Transverse colon (tissue), 4 donors: ENCODE results near the gene LHFPL6.

Experiments
- CTCF ChIP-seq, 5 experiments: fragments of 200-600 bp in 3 of 5; fragments of 450-650 bp in 2 of 5; sonication (generic) in 3 of 5; IDR thresholded peaks; 1 replicate in 2 of 5; 2 replicates in 3 of 5; pipeline ENCODE4 v1.5.1; 2016 to 2017; ENCODE audit warnings: antibody characterized with exemption in 5 of 5, inconsistent platforms in 3 of 5, mild to moderate bottlenecking in 2 of 5, moderate library complexity in 1 of 5
- POLR2AphosphoS5 ChIP-seq, 3 donors: sonication (generic); formaldehyde crosslinking; IDR thresholded peaks; one replicate each; pipeline ENCODE4 v1.6.1; 2016; ENCODE audit warnings: antibody characterized with exemption in 3 of 3

- no peak for TF ChIP-seq POLR2AphosphoS5 (IDR thresholded peaks at IDR 0.05)
- TF ChIP-seq CTCF (IDR thresholded peaks at IDR 0.05) = no peak
Observed at GRCh38 chr13:39298951-39299350, 304.0 kb downstream of the LHFPL6 start.
